ENCODE measurements around the gene PPA1.
"Not testable (repeated sequence)": the region's sequence is repeated elsewhere in the genome, so short reads cannot be mapped to it uniquely, and the experiment has no call there.

PPA1 gene

GRCh38 chr10:70233109-70233938 is at the start of gene PPA1:
Gene PPA1 (minus strand): TSS chr10:70233429. CDS start chr10:70233327, 102 bp downstream.
- peak; percentile 82 for DNase-seq

DNA sequence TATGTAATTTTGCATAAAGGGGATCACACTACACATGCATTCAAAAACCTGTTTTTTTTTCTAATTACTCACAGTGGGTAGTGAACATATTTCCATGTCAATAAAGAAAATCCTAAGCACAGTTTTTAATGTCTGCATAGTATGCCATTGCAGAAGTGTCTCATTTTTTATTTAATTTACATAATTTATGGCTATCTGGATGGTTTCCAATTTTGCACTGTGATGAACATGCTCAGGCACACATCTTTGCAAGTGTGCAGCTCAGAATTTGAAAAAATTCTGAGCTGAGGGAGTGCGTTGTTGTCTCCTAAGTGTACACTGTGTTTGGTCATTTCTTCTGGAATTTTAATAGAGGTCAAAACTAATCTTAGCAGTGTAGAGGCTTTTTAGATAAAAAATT is 48.4 kb upstream of the PPA1 start:
- no peak for DNase-seq

DNA sequence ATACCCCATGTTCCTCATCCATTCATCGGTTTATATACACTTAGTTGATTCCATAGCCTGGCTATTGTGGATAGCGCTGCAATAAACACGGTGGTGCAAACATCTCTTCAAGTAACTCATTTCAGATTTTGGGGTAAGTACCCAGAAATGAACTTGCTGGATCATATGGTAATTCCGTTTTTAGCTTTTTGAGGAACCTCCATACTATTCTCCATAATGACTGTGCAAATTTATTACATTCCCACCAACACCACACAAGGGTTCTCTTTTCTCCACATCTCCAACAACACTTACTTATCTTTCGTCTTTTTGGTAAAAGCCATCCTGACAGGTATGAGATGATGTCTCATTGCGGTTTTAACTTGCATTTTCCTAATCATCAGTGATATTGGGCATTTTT is 46.9 kb upstream of the PPA1 start:
- no peak for DNase-seq

- no peak for DNase-seq
These were observed 44.3 kb upstream of the PPA1 start for GRCh38 chr10:70277396-70278030.

DNA sequence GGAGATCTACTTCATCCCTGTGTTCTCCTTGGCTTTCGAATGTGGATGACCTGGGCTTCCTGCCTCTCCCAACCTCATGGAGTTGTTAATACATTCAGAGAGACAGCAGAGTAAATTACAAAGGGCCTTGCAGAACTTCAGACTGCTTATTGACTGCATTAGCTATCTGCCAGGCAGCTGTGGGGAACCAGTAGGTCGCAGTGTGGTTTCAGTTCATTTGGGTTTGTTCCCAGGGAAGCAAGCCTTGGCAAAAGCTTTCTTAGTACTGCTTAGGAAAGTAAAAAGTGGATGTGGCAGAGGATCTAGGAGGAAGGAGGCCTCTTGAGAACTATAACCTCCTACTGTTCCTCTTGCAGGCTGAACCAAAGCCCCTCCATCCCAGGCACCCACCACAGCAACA is 41.4 kb upstream of the PPA1 start:
- DNase-seq = no peak

DNA sequence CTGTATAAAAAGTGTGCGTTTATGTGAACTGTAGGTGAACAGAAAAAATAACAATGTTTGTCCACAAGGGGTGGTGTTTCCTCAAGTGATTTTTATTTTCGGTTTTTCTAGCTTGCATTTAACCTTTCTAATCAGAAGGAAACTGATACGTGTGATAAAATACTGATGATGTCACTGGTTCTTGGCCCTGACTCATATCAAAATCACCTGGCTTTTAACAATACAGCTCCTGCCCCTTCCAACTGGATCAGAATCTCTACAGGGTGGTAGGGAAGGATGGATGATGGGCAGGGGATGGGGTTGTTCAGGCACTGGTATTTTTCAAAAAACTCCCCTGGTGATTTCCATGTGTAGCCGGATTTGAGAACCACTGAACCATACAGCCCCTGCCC is 39.7 kb upstream of the PPA1 start:
- no peak for DNase-seq

DNA sequence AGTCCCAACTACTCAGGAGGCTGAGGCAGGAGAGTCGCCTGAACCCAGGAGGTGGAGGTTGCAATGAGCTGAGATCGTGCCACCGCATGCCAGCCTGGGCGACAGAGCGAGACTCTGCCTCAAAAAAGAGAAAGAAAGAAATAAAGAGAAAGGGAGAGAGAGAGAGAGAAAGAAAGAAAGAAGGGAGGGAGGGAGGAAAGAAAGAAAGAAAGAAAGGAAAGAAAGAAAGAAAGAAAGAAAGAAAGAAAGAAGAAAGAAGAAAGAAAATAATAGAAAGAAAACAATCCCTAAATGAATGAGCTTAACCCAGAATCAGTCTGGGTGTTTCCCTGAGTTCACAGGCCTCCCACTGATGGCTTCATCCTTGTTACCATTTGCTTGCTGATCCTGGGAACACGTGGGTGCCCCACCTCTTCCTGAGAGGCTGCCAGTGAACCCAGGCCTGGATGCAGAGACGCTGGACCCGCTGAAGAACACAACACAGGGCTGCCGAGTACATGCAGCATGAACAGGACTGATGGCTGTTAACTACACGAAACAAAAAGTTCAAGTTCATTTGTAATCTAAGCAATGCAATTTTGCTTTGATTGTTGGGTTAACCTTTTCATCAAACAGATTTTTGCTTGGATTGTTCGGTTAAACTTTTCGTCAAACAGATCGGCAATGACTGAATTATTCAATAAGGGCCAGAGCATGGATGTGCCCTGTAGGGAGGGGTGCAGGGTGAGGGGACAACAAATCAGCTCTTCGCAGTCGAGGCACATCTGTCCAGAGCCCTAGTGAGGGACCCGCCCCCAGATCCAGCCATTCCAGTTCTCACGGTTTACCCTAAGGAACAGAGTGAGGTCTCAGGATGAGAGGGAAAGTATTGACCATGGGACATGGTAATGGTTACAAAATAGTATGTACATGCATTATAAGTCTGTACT is 39.0 kb upstream of the PPA1 start:
- DNase-seq = no peak

GRCh38 chr10:70270952-70271351 is 37.7 kb upstream of the PPA1 start:
- no peak for DNase-seq

DNA sequence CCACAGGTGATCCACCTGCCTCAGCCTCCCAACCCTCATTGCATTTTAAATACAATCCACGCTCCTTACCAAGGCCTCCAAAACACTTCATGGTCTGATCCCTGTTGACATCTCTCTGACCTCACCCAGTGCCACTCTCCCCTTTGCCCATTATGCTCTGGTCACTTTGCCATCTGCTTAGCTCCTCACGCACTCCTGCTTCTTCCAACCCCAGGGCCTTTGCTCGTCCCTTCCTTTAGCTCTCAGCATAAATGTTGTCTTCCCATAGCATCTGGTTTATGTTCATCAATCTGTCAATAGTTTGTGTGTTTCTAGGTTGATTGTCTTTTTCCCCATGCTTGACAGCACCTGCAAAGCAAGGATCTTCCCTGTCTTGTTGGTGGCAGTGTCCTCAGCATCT is 36.5 kb upstream of the PPA1 start:
- DNase-seq = no peak

- no peak for DNase-seq
These were observed 35.1 kb upstream of the PPA1 start for GRCh38 chr10:70268376-70268775.

GRCh38 chr10:70267161-70267933 is 34.1 kb upstream of the PPA1 start:
- DNase-seq = no peak

GRCh38 chr10:70266701-70267100 is 33.5 kb upstream of the PPA1 start:
- no peak for DNase-seq

GRCh38 chr10:70266056-70266455 is 32.8 kb upstream of the PPA1 start:
- no peak for DNase-seq

- DNase-seq = no peak
These were observed 31.9 kb upstream of the PPA1 start for GRCh38 chr10:70265032-70265689.

DNA sequence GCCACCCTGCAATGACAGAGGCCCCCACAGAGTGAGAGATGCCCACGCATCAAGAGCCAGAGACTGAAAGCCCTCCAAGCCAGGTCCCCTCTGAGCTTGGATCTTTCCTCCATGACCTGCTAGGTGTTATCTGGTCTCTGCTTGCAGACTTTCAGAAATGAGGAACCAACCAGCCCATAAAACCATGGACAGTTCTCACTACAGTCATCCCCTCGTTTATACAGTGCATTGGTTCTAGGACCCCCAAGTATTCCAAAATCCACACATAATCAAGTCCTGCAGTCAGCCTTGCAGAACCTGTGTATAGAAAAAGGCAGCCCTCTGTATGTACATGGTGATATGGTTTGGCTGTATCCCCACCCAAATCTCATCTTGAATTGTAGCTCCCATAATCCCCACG is 27.5 kb upstream of the PPA1 start:
- no peak for DNase-seq

GRCh38 chr10:70260259-70260658 is 27.0 kb upstream of the PPA1 start:
- DNase-seq = no peak

DNA sequence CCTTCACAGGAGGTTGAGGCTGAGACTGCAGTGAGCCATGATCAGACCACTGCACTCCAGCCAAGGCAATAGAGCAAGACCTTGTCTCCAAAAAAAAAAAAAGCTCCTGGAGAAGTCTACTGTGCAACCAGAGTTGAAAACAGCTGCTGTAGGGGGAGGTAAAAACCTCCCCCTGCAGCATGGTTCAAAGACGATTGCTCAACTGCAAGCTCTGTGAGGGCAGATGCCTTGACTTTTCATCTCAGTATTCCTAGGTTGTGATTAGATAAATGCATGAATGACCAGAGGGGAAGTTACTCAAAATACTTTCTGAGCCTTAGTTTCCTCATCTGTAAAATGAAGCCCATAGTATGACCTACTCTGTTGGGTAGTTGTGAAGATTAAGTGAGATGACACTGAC is 25.0 kb upstream of the PPA1 start:
- no peak for DNase-seq

DNA sequence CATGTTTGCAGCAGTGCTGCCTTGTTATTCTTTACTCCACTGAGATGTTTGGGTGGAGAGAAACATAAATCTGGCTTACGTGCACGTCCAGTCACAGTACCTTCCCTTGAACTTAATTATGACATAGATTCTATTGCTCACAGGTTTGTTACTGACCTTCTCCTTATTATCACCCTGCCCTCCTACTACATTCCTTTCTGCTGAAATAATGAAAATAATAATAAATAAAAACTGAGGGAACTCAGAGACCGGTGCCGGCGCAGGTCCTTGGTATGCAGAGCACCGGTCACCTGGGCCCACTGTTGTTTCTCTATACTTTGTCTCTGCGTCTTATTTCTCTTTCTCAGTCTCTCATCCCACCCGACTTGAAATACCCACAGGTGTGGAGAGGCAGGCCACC is 24.6 kb upstream of the PPA1 start:
- not testable (repeated sequence) for DNase-seq

- DNase-seq = no peak
These were observed 23.2 kb upstream of the PPA1 start for GRCh38 chr10:70256463-70256862.

GRCh38 chr10:70255329-70256299 is 22.4 kb upstream of the PPA1 start:
- DNase-seq = no peak

GRCh38 chr10:70254778-70255328 is 21.6 kb upstream of the PPA1 start:
- DNase-seq = no peak
